HEK293T (cell line): ENCODE data around the gene CASZ1.

Experiments
- ARNT ChIP-seq: fragments of 450-650 bp; IDR thresholded peaks from 2 replicates; pipeline ENCODE4 v1.6.1; 2017; ENCODE audit warnings: mild to moderate bottlenecking
- CTBP1 ChIP-seq: fragments of 450-650 bp; IDR thresholded peaks from 2 replicates; pipeline ENCODE4 v1.6.1; 2016; ENCODE audit warnings: borderline replicate concordance
- ELF4 ChIP-seq: fragments of 450-650 bp; IDR thresholded peaks from 2 replicates; pipeline ENCODE4 v1.6.1; 2017; ENCODE audit warnings: antibody characterized with exemption
- FOXA1 ChIP-seq: fragments of 450-650 bp; IDR thresholded peaks from 2 replicates; pipeline ENCODE4 v1.6.1; 2016; ENCODE audit warnings: mild to moderate bottlenecking
- FOXK2 ChIP-seq: fragments of 450-650 bp; IDR thresholded peaks from 2 replicates; pipeline ENCODE4 v1.6.1; 2016; ENCODE audit warnings: mild to moderate bottlenecking
- FOXM1 ChIP-seq: fragments of 450-650 bp; IDR thresholded peaks from 2 replicates; pipeline ENCODE4 v1.6.1; 2017; ENCODE audit warnings: mild to moderate bottlenecking, borderline replicate concordance
- L3MBTL2 ChIP-seq: fragments of 450-650 bp; conservative IDR thresholded peaks from 2 replicates; pipeline ENCODE4 v1.6.1; 2016; ENCODE audit warnings: mild to moderate bottlenecking
- LEF1 ChIP-seq: fragments of 450-650 bp; IDR thresholded peaks from 2 replicates; pipeline ENCODE4 v1.6.1; 2017; ENCODE audit warnings: mild to moderate bottlenecking, borderline replicate concordance
- SP1 ChIP-seq: fragments of 450-650 bp; IDR thresholded peaks from 2 replicates; pipeline ENCODE4 v1.6.1; 2017
- SUZ12 ChIP-seq: fragments of 450-650 bp; IDR thresholded peaks from 2 replicates; pipeline ENCODE4 v1.6.1; 2016; ENCODE audit warnings: mild to moderate bottlenecking
- ZNF384 ChIP-seq: fragments of 450-650 bp; IDR thresholded peaks from 2 replicates; pipeline ENCODE4 v1.6.1; 2016
- TF ChIP-seq, protein P1 (sequence below): fragments of 450-650 bp; IDR thresholded peaks from 2 replicates; pipeline ENCODE4 v1.6.1; 2016

DNA sequence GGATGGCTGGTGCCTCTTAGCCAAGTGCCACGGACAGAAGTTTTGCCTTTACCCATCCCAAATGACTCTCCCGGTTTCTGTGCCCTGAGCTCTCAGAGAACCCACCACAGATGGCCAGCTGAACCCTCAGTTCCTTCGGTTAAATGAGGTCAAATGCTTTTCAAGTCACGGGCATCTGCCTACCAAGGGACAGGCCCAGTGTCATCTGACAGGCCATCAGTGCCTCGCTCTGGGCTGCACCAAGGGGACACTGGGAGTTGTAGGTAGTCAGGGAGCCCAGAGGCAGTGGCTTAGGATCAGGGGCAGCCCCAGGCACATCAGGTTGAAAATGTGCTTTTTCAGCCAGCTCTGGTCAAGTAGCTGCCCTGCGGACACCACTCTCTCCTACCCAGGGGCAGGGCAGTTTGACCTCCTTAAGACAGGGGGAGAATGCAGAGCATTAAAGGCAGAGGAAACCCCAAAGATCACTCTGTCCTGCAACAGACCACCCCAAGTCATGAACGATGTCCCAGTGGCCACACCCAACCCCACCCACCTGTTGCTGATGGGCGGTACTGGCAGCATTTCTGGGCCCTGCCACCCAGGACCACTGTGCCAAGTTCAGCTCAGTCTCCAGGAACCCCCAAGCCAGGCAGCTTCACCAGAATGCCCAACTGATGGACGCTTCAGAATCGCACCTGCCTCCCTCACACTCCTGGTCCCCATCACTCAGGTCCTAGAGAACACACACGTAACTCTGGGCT lies 60.7 kb downstream of the CASZ1 start:
- no peak for TF ChIP-seq CTBP1
- no peak for TF ChIP-seq FOXK2
- TF ChIP-seq, protein P1, sequence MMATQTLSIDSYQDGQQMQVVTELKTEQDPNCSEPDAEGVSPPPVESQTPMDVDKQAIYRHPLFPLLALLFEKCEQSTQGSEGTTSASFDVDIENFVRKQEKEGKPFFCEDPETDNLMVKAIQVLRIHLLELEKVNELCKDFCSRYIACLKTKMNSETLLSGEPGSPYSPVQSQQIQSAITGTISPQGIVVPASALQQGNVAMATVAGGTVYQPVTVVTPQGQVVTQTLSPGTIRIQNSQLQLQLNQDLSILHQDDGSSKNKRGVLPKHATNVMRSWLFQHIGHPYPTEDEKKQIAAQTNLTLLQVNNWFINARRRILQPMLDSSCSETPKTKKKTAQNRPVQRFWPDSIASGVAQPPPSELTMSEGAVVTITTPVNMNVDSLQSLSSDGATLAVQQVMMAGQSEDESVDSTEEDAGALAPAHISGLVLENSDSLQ, result no peak
- TF ChIP-seq ZNF384, result no peak
- TF ChIP-seq SUZ12, result no peak
- TF ChIP-seq L3MBTL2, result no peak
- TF ChIP-seq FOXA1, result no peak
- no peak for TF ChIP-seq ARNT
- no peak for TF ChIP-seq SP1
- no peak for TF ChIP-seq ELF4
- no peak for TF ChIP-seq LEF1
- TF ChIP-seq FOXM1, result no peak
